CD4-positive, alpha-beta T cell (primary cell): ENCODE data around the gene PARD6G. TPM values are rescaled to one million over a fixed set of nuclear protein-coding genes. Genes with fewer than 3 reads are reported as not detected.

Experiments used
- ATAC-seq: fragments of 200-7000 bp; cut with Tn5 transposase; one replicate; pipeline ENCODE4 v1.10.0; 2022; ENCODE audit warnings: mild to moderate bottlenecking; ENCODE audit not compliant: poor library complexity
- CTCF ChIA-PET: fragments of 350-600 bp; sonication (Branson Sonifier 250); formaldehyde crosslinking; loops from one replicate; lab custom pipeline; 2021; ENCODE audit warnings: antibody characterized with exemption, inconsistent platforms; lab: Charles Lee
- POLR2A ChIA-PET: fragments of 350-600 bp; sonication (Branson Sonifier 250); formaldehyde crosslinking; loops from one replicate; lab custom pipeline; 2021; ENCODE audit warnings: antibody characterized with exemption, inconsistent platforms; lab: Charles Lee
- DNase-seq, 14 experiments: peaks; one replicate each; pipeline ENCODE4 v3.0.0-alpha.2; 2013 to 2020; ENCODE audit warnings: mixed read lengths in 2 of 14
- H3K27ac ChIP-seq, 2 donors: one replicate each; pipeline versions ENCODE4 v1.5.1 to v1.7.0; 2013; ENCODE audit warnings: low read length in 2 of 2, low read depth in 1 of 2, mild to moderate bottlenecking in 1 of 2
- H3K27me3 ChIP-seq, 2 experiments: 1 replicate in 1 of 2; 2 replicates in 1 of 2; pipeline versions ENCODE4 v1.6.1 to v1.7.0; 2013; ENCODE audit warnings: low read length in 2 of 2, control low read depth in 1 of 2, mild to moderate bottlenecking in 1 of 2, moderate library complexity in 1 of 2; ENCODE audit not compliant: insufficient read depth in 2 of 2, control insufficient read depth in 1 of 2
- H3K36me3 ChIP-seq: one replicate; pipeline ENCODE4 v1.6.1; 2013; ENCODE audit warnings: low read length, control low read depth; ENCODE audit not compliant: insufficient read depth
- H3K4me1 ChIP-seq: one replicate; pipeline ENCODE4 v1.6.1; 2013; ENCODE audit warnings: low read length, control low read depth; ENCODE audit not compliant: insufficient read depth
- H3K4me3 ChIP-seq: one replicate; pipeline ENCODE4 v1.5.1; 2013; ENCODE audit warnings: mild to moderate bottlenecking, low read length, moderate library complexity
- H3K9me3 ChIP-seq, 2 experiments: 1 replicate in 1 of 2; 2 replicates in 1 of 2; pipeline versions ENCODE4 v1.6.1 to v1.7.0; 2013; ENCODE audit warnings: low read length in 2 of 2, mild to moderate bottlenecking in 2 of 2, control low read depth in 1 of 2, moderate library complexity in 1 of 2; ENCODE audit not compliant: control insufficient read depth in 1 of 2, insufficient read depth in 1 of 2
- H3K27ac Mint-ChIP-seq: one replicate; pipeline ENCODE4 v1.8.0; 2020; ENCODE audit warnings: mixed read lengths
- H3K27me3 Mint-ChIP-seq: one replicate; pipeline ENCODE4 v1.8.0; 2021; ENCODE audit warnings: mixed read lengths
- H3K36me3 Mint-ChIP-seq: one replicate; pipeline ENCODE4 v1.8.0; 2021; ENCODE audit warnings: low read depth, mixed read lengths
- H3K4me1 Mint-ChIP-seq: one replicate; pipeline ENCODE4 v1.8.0; 2021; ENCODE audit warnings: low read depth, mixed read lengths
- H3K4me3 Mint-ChIP-seq: one replicate; pipeline ENCODE4 v1.8.0; 2020; ENCODE audit warnings: mild to moderate bottlenecking, mixed read lengths
- H3K9me3 Mint-ChIP-seq: one replicate; pipeline ENCODE4 v1.8.0; 2020; ENCODE audit warnings: mixed read lengths
- intact Hi-C, 2 experiments: fragments of 100-400 bp; cut with DNase I in 1 of 2; cut with micrococcal nuclease in 1 of 2; formaldehyde crosslinking; loops; one replicate each; pipeline versions ENCODE4 v1.15.1 to v1.9.0; 2023 to 2025; cut with DNase I, micrococcal nuclease
- total RNA-seq, 174 experiments: library from RNA in 2 of 174; stranded (reverse) in 2 of 174; gene quantifications; one replicate each; pipeline ENCODE4 v1.2.3 and lab custom pipeline; 2021 to 2026
- TF ChIP-seq, protein P1 (sequence below): fragments of 200-600 bp; IDR thresholded peaks from one replicate; pipeline ENCODE4 v1.8.0; 2022; ENCODE audit warnings: antibody characterized with exemption, mild to moderate bottlenecking

PARD6G gene
- total RNA-seq, 2 experiments from 2014 or later: 0.38 to 1.1 TPM

DNA sequence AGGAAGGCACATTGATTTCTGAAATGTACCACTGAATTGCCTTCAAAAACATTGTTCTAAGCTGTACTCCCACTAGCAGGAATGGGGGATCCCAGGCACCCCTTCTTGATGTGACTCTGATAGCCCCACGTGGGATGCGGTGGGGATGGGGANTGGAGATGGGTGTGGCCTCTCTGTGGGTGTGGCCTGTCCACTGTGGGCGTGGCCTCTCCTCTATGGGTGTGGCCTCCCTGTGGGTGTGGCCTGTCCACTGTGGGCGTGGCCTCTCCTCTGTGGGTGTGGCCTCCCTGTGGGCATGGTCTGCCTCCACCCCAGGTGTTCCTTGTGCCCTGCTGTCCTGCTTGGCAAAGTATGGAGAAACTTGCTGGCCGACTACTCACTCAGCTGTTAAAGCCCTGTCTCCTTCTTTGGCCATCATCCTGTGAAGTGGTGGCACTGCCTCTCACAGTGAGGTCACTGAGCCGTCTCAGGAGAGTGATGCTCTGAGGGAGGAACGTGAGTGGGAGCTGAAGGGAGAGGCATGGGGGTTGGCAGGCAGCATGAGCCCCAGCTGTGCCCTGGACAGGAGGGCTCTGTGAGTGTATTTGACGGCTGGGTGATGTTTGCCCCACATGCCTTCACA, 6.7 kb upstream of the PARD6G start:
- Mint-ChIP-seq H3K36me3 (no peaks in the 10 kb centered on the region), H3K27ac (no peak overlapping the region), H3K27me3 (peaks cover 27% of the 10 kb centered on the region), H3K4me1 (no peaks in the 10 kb centered on the region), H3K4me3 (no peak overlapping the region), H3K9me3 (no peaks in the 10 kb centered on the region)
- H3K4me3 ChIP-seq: no peak overlapping the region
- peaks cover 0 to 6% of the 10 kb centered on the region in 2 experiments for H3K9me3 ChIP-seq
- ChIA-PET CTCF (no interaction called here), POLR2A (no interaction called here)
- H3K27me3 ChIP-seq: no peaks in the 10 kb centered on the region
- H3K4me1 ChIP-seq: no peaks in the 10 kb centered on the region
- no peaks in the 10 kb centered on the region for H3K36me3 ChIP-seq
- DNase-seq: peak in 2 of 14 experiments; percentile 23 to 38
- TF ChIP-seq, protein P1, sequence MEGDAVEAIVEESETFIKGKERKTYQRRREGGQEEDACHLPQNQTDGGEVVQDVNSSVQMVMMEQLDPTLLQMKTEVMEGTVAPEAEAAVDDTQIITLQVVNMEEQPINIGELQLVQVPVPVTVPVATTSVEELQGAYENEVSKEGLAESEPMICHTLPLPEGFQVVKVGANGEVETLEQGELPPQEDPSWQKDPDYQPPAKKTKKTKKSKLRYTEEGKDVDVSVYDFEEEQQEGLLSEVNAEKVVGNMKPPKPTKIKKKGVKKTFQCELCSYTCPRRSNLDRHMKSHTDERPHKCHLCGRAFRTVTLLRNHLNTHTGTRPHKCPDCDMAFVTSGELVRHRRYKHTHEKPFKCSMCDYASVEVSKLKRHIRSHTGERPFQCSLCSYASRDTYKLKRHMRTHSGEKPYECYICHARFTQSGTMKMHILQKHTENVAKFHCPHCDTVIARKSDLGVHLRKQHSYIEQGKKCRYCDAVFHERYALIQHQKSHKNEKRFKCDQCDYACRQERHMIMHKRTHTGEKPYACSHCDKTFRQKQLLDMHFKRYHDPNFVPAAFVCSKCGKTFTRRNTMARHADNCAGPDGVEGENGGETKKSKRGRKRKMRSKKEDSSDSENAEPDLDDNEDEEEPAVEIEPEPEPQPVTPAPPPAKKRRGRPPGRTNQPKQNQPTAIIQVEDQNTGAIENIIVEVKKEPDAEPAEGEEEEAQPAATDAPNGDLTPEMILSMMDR: no peak
- peak; percentile 69 for ATAC-seq
- H3K27ac ChIP-seq: no peak overlapping the region
- intact Hi-C loops: no loop called here

DNA sequence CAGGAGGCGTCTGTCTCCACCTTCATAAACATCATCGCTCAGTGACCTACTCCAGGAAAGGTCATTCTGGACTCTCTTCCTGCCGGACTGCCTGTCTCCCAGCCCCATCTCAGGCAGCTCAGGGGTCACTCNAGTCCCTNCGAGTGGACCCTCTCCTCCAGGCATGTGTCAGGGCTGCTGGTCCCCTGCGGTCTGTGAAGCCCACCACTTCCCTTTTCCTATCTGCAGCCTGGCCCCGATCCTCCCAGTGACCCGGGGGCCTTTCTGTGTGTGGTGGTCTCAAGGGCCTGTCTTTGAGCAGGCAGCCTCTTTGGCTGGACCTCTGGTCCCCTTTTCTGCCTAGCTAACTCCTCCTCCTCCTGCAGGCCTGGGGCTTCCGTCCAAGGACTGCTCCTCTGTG, 5.9 kb upstream of the PARD6G start:
- no peaks in the 10 kb centered on the region for H3K4me1 Mint-ChIP-seq
- H3K36me3 Mint-ChIP-seq: no peaks in the 10 kb centered on the region
- no peaks in the 10 kb centered on the region for H3K27me3 ChIP-seq
- intact Hi-C loops: no loop called here
- no peaks in the 10 kb centered on the region for H3K4me1 ChIP-seq
- H3K27ac Mint-ChIP-seq: no peak overlapping the region
- ATAC-seq: no peak
- H3K27ac ChIP-seq: no peak overlapping the region
- TF ChIP-seq, protein P1: no peak
- CTCF ChIA-PET: no interaction called here
- peaks cover 34% of the 10 kb centered on the region for H3K27me3 Mint-ChIP-seq
- no peak for DNase-seq
- POLR2A ChIA-PET: no interaction called here
- H3K9me3 Mint-ChIP-seq: no peaks in the 10 kb centered on the region
- no peaks in the 10 kb centered on the region for H3K36me3 ChIP-seq
- H3K9me3 ChIP-seq: peaks cover 0 to 6% of the 10 kb centered on the region in 2 experiments
- no peak overlapping the region for H3K4me3 ChIP-seq
- no peak overlapping the region for H3K4me3 Mint-ChIP-seq

DNA sequence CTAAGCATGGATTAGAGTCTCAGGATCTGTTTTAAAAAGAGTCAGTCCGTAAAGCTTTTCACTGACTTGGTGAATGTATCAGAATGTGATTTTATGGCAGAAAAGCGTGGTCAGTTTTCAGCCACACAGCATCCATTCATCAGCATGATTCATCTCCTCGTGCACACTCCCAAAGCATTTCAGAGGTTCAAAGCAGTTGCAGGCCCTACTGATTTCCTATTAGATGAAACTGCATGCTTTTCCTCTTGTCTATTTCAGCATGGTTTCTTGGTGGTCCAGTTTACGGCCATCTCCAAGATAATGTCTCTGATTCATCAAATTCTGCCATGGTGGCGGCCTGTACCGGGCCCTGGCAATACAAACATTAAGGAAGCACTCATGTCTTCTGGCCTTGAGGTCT, 4.8 kb upstream of the PARD6G start:
- Histone ChIP-seq H3K4me3 (no peak overlapping the region), H3K9me3 (peaks cover 0 to 6% of the 10 kb centered on the region in 2 experiments), H3K27me3 (peaks cover 0 to 6% of the 10 kb centered on the region in 2 experiments), H3K36me3 (no peaks in the 10 kb centered on the region), H3K4me1 (no peaks in the 10 kb centered on the region), H3K27ac (no peak overlapping the region)
- Mint-ChIP-seq H3K4me3 (no peak overlapping the region), H3K27me3 (peaks cover 42% of the 10 kb centered on the region), H3K9me3 (no peaks in the 10 kb centered on the region), H3K36me3 (no peaks in the 10 kb centered on the region), H3K4me1 (no peaks in the 10 kb centered on the region), H3K27ac (no peak overlapping the region)
- ChIA-PET CTCF (no interaction called here), POLR2A (no interaction called here)
- DNase-seq (no peak), ATAC-seq (no peak)
- intact Hi-C loops: no loop called here
- TF ChIP-seq, protein P1: no peak
